Neural progenitor cell (in vitro differentiated cells): ENCODE results near the gene MAD1L1. TPM values are rescaled to one million over a fixed set of nuclear protein-coding genes. Genes with fewer than 3 reads are reported as not detected.
A peak's percentile ranks its signal among the peaks of the same experiment; 100 is the strongest.

Experiments used
- DNase-seq: peaks from one replicate; pipeline ENCODE4 v3.0.0-alpha.2; 2016; ENCODE audit warnings: low spot score
- H2AFZ ChIP-seq: fragments of 200-600 bp; sonication (generic); replicated peaks from 2 replicates; pipeline ENCODE4 v1.6.1; 2016; ENCODE audit warnings: antibody characterized with exemption
- H3F3A ChIP-seq: fragments of 200-600 bp; sonication (generic); 2 replicates; pipeline ENCODE4 v1.6.1; 2016; ENCODE audit warnings: antibody characterized with exemption, low read depth
- H3K27ac ChIP-seq: fragments of 200-600 bp; sonication (generic); 2 replicates; pipeline ENCODE4 v1.5.1; 2016; ENCODE audit warnings: mild to moderate bottlenecking
- H3K27me3 ChIP-seq: fragments of 200-600 bp; sonication (generic); 2 replicates; pipeline ENCODE4 v1.6.1; 2016; ENCODE audit warnings: mild to moderate bottlenecking, moderate library complexity
- H3K36me3 ChIP-seq: fragments of 200-600 bp; sonication (generic); 2 replicates; pipeline ENCODE4 v1.5.1; 2016
- H3K4me1 ChIP-seq: fragments of 200-600 bp; sonication (generic); 2 replicates; pipeline ENCODE4 v1.6.1; 2016; ENCODE audit warnings: mixed run types
- H3K4me2 ChIP-seq: fragments of 200-600 bp; sonication (generic); 2 replicates; pipeline ENCODE4 v1.6.1; 2016
- H3K4me3 ChIP-seq: fragments of 200-600 bp; sonication (generic); 2 replicates; pipeline ENCODE4 v1.5.1; 2016
- H3K79me2 ChIP-seq: fragments of 200-600 bp; sonication (generic); 2 replicates; pipeline ENCODE4 v1.6.1; 2016; ENCODE audit warnings: low read depth
- H3K9ac ChIP-seq: fragments of 200-600 bp; sonication (generic); 2 replicates; pipeline ENCODE4 v1.6.1; 2016
- H3K9me3 ChIP-seq: fragments of 200-600 bp; sonication (generic); 2 replicates; pipeline ENCODE4 v1.5.1; 2016; ENCODE audit warnings: low read depth
- H4K20me1 ChIP-seq: fragments of 200-600 bp; sonication (generic); 2 replicates; pipeline ENCODE4 v1.6.1; 2016; ENCODE audit warnings: low read depth
- H3K27ac Mint-ChIP-seq: 3 replicates; pipeline ENCODE4 v1.8.0; 2021; ENCODE audit warnings: mixed read lengths
- H3K27me3 Mint-ChIP-seq: 2 replicates; pipeline ENCODE4 v1.8.0; 2022; ENCODE audit warnings: low read depth, mild to moderate bottlenecking, inconsistent platforms, moderate library complexity, mixed read lengths; ENCODE audit not compliant: insufficient read depth
- H3K36me3 Mint-ChIP-seq: 3 replicates; pipeline ENCODE4 v1.8.0; 2021; ENCODE audit warnings: mixed read lengths
- H3K4me1 Mint-ChIP-seq: 3 replicates; pipeline ENCODE4 v1.8.0; 2021; ENCODE audit warnings: mixed read lengths
- H3K4me3 Mint-ChIP-seq: 3 replicates; pipeline ENCODE4 v1.8.0; 2021; ENCODE audit warnings: mild to moderate bottlenecking, moderate library complexity, mixed read lengths
- H3K9me3 Mint-ChIP-seq: 3 replicates; pipeline ENCODE4 v1.8.0; 2020; ENCODE audit warnings: mixed read lengths
- CTCF ChIP-seq: fragments of 200-600 bp; sonication (generic); IDR thresholded peaks from 2 replicates; pipeline ENCODE4 v1.5.1; 2017; ENCODE audit warnings: antibody characterized with exemption, mild to moderate bottlenecking
- EZH2 ChIP-seq: fragments of 200-600 bp; sonication (generic); IDR thresholded peaks from 2 replicates; pipeline ENCODE4 v1.6.1; 2017; ENCODE audit warnings: antibody characterized with exemption, mild to moderate bottlenecking, moderate library complexity
- EZH2phosphoT487 ChIP-seq: fragments of 200-600 bp; sonication (generic); IDR thresholded peaks from 2 replicates; pipeline ENCODE4 v1.6.1; 2017; ENCODE audit warnings: antibody characterized with exemption
- total RNA-seq: library from RNA; depleted of rRNA; stranded (reverse); fragments of >200 nt; gene quantifications from 2 replicates; pipeline ENCODE4 v1.2.3, GENCODE V29; 2015; ENCODE audit warnings: low replicate concordance

MAD1L1 gene
- total RNA-seq, 1 donor from 2014 or later, result 23.7 TPM

GRCh38 chr7:2143981-2144595, 88.7 kb downstream of the MAD1L1 start:
- peak overlapping the region; percentile 33 for H3K27ac Mint-ChIP-seq
- H3K4me1 Mint-ChIP-seq, result peaks cover 6% of the 10 kb centered on the region
- H3K4me3 ChIP-seq, result no peak overlapping the region

GRCh38 chr7:2143450-2143849, 89.3 kb downstream of the MAD1L1 start:
- H3K27me3 ChIP-seq, result no peaks in the 10 kb centered on the region
- no peak overlapping the region for H3K27ac ChIP-seq
- TF ChIP-seq EZH2phosphoT487, result no peak
- TF ChIP-seq CTCF, result no peak
- no peak for TF ChIP-seq EZH2
- H3K4me1 ChIP-seq, result no peaks in the 10 kb centered on the region
- no peak overlapping the region for H2AFZ ChIP-seq
- Mint-ChIP-seq H3K27me3 (peaks cover 2% of the 10 kb centered on the region), H3K4me1 (peaks cover 3% of the 10 kb centered on the region), H3K27ac (no peak overlapping the region), H3K9me3 (no peaks in the 10 kb centered on the region), H3K4me3 (no peak overlapping the region), H3K36me3 (peaks cover 11% of the 10 kb centered on the region)
- no peaks in the 10 kb centered on the region for H3K79me2 ChIP-seq
- no peaks in the 10 kb centered on the region for H3K9me3 ChIP-seq
- H3K36me3 ChIP-seq, result no peaks in the 10 kb centered on the region
- no peak for DNase-seq
- H4K20me1 ChIP-seq, result peaks cover 9% of the 10 kb centered on the region
- H3K9ac ChIP-seq, result no peak overlapping the region
- no peak overlapping the region for H3K4me2 ChIP-seq
- no peak overlapping the region for H3K4me3 ChIP-seq
- no peaks in the 10 kb centered on the region for H3F3A ChIP-seq

More at GRCh38 chr7:2143981-2144595, 88.7 kb downstream of the MAD1L1 start:
- Mint-ChIP-seq H3K4me3 (no peak overlapping the region), H3K36me3 (peaks cover 11% of the 10 kb centered on the region), H3K9me3 (no peaks in the 10 kb centered on the region), H3K27me3 (peaks cover 2% of the 10 kb centered on the region)
- H3K9ac ChIP-seq, result no peak overlapping the region
- H2AFZ ChIP-seq, result no peak overlapping the region
- no peak for DNase-seq
- no peak overlapping the region for H3K27ac ChIP-seq
- no peaks in the 10 kb centered on the region for H3F3A ChIP-seq
- H3K36me3 ChIP-seq, result no peaks in the 10 kb centered on the region
- TF ChIP-seq EZH2phosphoT487, result no peak
- TF ChIP-seq EZH2, result no peak
- TF ChIP-seq CTCF, result no peak
- H4K20me1 ChIP-seq, result peaks cover 10% of the 10 kb centered on the region
- no peak overlapping the region for H3K4me2 ChIP-seq
- H3K4me1 ChIP-seq, result no peaks in the 10 kb centered on the region
- no peaks in the 10 kb centered on the region for H3K79me2 ChIP-seq
- H3K9me3 ChIP-seq, result no peaks in the 10 kb centered on the region
- no peaks in the 10 kb centered on the region for H3K27me3 ChIP-seq

GRCh38 chr7:2142386-2142785, 90.4 kb downstream of the MAD1L1 start:
- Mint-ChIP-seq H3K27me3 (peaks cover 2% of the 10 kb centered on the region), H3K9me3 (no peaks in the 10 kb centered on the region), H3K27ac (no peak overlapping the region), H3K4me1 (peaks cover 6% of the 10 kb centered on the region), H3K36me3 (peaks cover 12% of the 10 kb centered on the region), H3K4me3 (no peak overlapping the region)
- Histone ChIP-seq H3K4me2 (no peak overlapping the region), H2AFZ (no peak overlapping the region), H3K9me3 (no peaks in the 10 kb centered on the region), H3K27me3 (no peaks in the 10 kb centered on the region), H3K27ac (no peak overlapping the region), H3F3A (no peaks in the 10 kb centered on the region), H3K4me3 (no peak overlapping the region), H4K20me1 (peaks cover 7% of the 10 kb centered on the region), H3K36me3 (no peaks in the 10 kb centered on the region), H3K9ac (no peak overlapping the region), H3K4me1 (no peaks in the 10 kb centered on the region), H3K79me2 (no peaks in the 10 kb centered on the region)
- TF ChIP-seq EZH2, result no peak
- TF ChIP-seq EZH2phosphoT487, result no peak
- no peak for TF ChIP-seq CTCF
- no peak for DNase-seq
